DND-41 (cell line): ENCODE results near the gene MRPS26.

Source experiments
- ATAC-seq: fragments of 200-7000 bp; cut with Tn5 transposase; 3 replicates; pipeline ENCODE4 v1.9.1; 2021; ENCODE audit warnings: low read depth; ENCODE audit not compliant: insufficient read depth
- DNase-seq: peaks from one replicate; pipeline ENCODE4 v3.0.0-alpha.2; 2020
- H2AFZ ChIP-seq: 2 replicates; pipeline ENCODE4 v1.6.0; 2012; ENCODE audit warnings: low read depth, low read length
- H3K27ac ChIP-seq: 2 replicates; pipeline ENCODE4 v1.5.1; 2012; ENCODE audit warnings: low read length, inconsistent platforms
- H3K27me3 ChIP-seq: fragments of 200-600 bp; sonication (generic); 2 replicates; pipeline ENCODE4 v1.6.0; 2012; ENCODE audit warnings: low read length, mild to moderate bottlenecking, inconsistent platforms; ENCODE audit not compliant: insufficient read depth, poor library complexity
- H3K36me3 ChIP-seq: 2 replicates; pipeline ENCODE4 v1.5.1; 2012; ENCODE audit warnings: low read length, inconsistent platforms; ENCODE audit not compliant: insufficient read depth
- H3K4me1 ChIP-seq: 2 replicates; pipeline ENCODE4 v1.5.1; 2012; ENCODE audit warnings: mild to moderate bottlenecking, low read length; ENCODE audit not compliant: insufficient read depth
- H3K4me2 ChIP-seq: 2 replicates; pipeline ENCODE4 v1.6.0; 2012; ENCODE audit warnings: mild to moderate bottlenecking, moderate library complexity, low read length, inconsistent platforms; ENCODE audit not compliant: insufficient read depth
- H3K4me3 ChIP-seq, 2 experiments: fragments of 200-600 bp in 1 of 2; shearing (Covaris generic) in 1 of 2; 2 replicates each; pipeline ENCODE4 v1.5.1; 2012 to 2016; ENCODE audit warnings: inconsistent platforms in 2 of 2, low read length in 2 of 2, mild to moderate bottlenecking in 2 of 2, low read depth in 1 of 2, moderate library complexity in 1 of 2
- H3K79me2 ChIP-seq: 2 replicates; pipeline ENCODE4 v1.6.0; 2012; ENCODE audit warnings: low read length, inconsistent platforms; ENCODE audit not compliant: insufficient read depth
- H3K9ac ChIP-seq: 2 replicates; pipeline ENCODE4 v1.6.0; 2012; ENCODE audit warnings: low read depth, mild to moderate bottlenecking, inconsistent platforms, low read length, moderate library complexity
- H3K9me3 ChIP-seq: 2 replicates; pipeline ENCODE4 v1.5.1; 2012; ENCODE audit warnings: low read length, moderate library complexity, mild to moderate bottlenecking, inconsistent platforms; ENCODE audit not compliant: insufficient read depth, severe bottlenecking
- H4K20me1 ChIP-seq: 2 replicates; pipeline ENCODE4 v1.6.0; 2012; ENCODE audit warnings: low read length; ENCODE audit not compliant: insufficient read depth
- CTCF ChIP-seq: IDR thresholded peaks from 2 replicates; pipeline ENCODE4 v1.5.1; 2012; ENCODE audit warnings: borderline replicate concordance, low read length, moderate library complexity, mild to moderate bottlenecking; ENCODE audit not compliant: poor library complexity, severe bottlenecking; ENCODE audit errors: extremely low read depth
- EZH2 ChIP-seq: IDR thresholded peaks from 3 replicates; pipeline ENCODE4 v1.6.1; 2012; ENCODE audit warnings: borderline replicate concordance, low read depth, mild to moderate bottlenecking, moderate library complexity, low read length, inconsistent platforms; ENCODE audit not compliant: severe bottlenecking

MRPS26 gene

GRCh38 chr20:3032624-3033023, 13.2 kb upstream of the MRPS26 start:
- H3K36me3 ChIP-seq, result peaks cover 83% of the 10 kb centered on the region
- no peaks in the 10 kb centered on the region for H3K27me3 ChIP-seq
- H3K27ac ChIP-seq, result no peak overlapping the region
- no peaks in the 10 kb centered on the region for H3K9me3 ChIP-seq
- no peak for DNase-seq
- H3K79me2 ChIP-seq, result no peaks in the 10 kb centered on the region
- H3K4me1 ChIP-seq, result no peaks in the 10 kb centered on the region
- H3K4me2 ChIP-seq, result no peak overlapping the region
- H3K4me3 ChIP-seq, result no peak overlapping the region
- no peak overlapping the region for H2AFZ ChIP-seq
- TF ChIP-seq EZH2, result no peak
- no peak for TF ChIP-seq CTCF
- ATAC-seq, result no peak
- H4K20me1 ChIP-seq, result no peaks in the 10 kb centered on the region
- H3K9ac ChIP-seq, result no peak overlapping the region

GRCh38 chr20:3037654-3038053, 8.2 kb upstream of the MRPS26 start:
- Histone ChIP-seq H2AFZ (no peak overlapping the region), H3K9ac (no peak overlapping the region), H3K36me3 (peaks cover 73% of the 10 kb centered on the region), H3K4me1 (no peaks in the 10 kb centered on the region), H4K20me1 (no peaks in the 10 kb centered on the region), H3K4me2 (no peak overlapping the region), H3K27me3 (no peaks in the 10 kb centered on the region), H3K9me3 (no peaks in the 10 kb centered on the region), H3K27ac (no peak overlapping the region), H3K79me2 (no peaks in the 10 kb centered on the region), H3K4me3 (no peak overlapping the region)
- ATAC-seq (no peak), DNase-seq (no peak)
- TF ChIP-seq EZH2 (no peak), CTCF (no peak)

GRCh38 chr20:3038454-3038853, 7.4 kb upstream of the MRPS26 start:
- Histone ChIP-seq H3K4me2 (no peak overlapping the region), H4K20me1 (no peaks in the 10 kb centered on the region), H3K27me3 (no peaks in the 10 kb centered on the region), H3K27ac (no peak overlapping the region), H3K4me1 (no peaks in the 10 kb centered on the region), H3K36me3 (peaks cover 68% of the 10 kb centered on the region), H3K79me2 (no peaks in the 10 kb centered on the region), H3K9me3 (no peaks in the 10 kb centered on the region), H3K9ac (no peak overlapping the region), H3K4me3 (no peak overlapping the region), H2AFZ (no peak overlapping the region)
- no peak for TF ChIP-seq EZH2
- no peak for TF ChIP-seq CTCF
- no peak for ATAC-seq
- no peak for DNase-seq

- no peak overlapping the region for H3K27ac ChIP-seq
- H3K4me3 ChIP-seq, result no peak overlapping the region
- no peaks in the 10 kb centered on the region for H3K27me3 ChIP-seq
- no peak for DNase-seq
- H2AFZ ChIP-seq, result no peak overlapping the region
- TF ChIP-seq EZH2 (no peak), CTCF (no peak)
- peaks cover 64% of the 10 kb centered on the region for H3K36me3 ChIP-seq
- H3K9me3 ChIP-seq, result no peaks in the 10 kb centered on the region
- 0 out of 2 replicates have a peak, but pooled peaks cover under 1% of the 10 kb centered on the region for H3K4me1 ChIP-seq
- H4K20me1 ChIP-seq, result no peaks in the 10 kb centered on the region
- no peaks in the 10 kb centered on the region for H3K79me2 ChIP-seq
- H3K4me2 ChIP-seq, result no peak overlapping the region
- H3K9ac ChIP-seq, result no peak overlapping the region
- ATAC-seq, result no peak
These were observed 6.4 kb upstream of the MRPS26 start for GRCh38 chr20:3039426-3039825.
